ENCODE data around the gene NRG3.

- TF ChIP-seq POLR2AphosphoS5 (IDR thresholded peaks at IDR 0.05; ENCODE audit: borderline replicate concordance, low read depth, low read length) (no peak), EZH2 (IDR thresholded peaks at IDR 0.05) (no peak), FOXP2 (optimal IDR thresholded peaks at IDR 0.05; ENCODE audit: control extremely low read depth, extremely low read length, insufficient read depth) (no peak)
Measured at GRCh38 chr10:82144153-82144552, 269.2 kb downstream of the NRG3 start.

All from SK-N-MC (cell line).